GM11168 (cell line): Measurements from ENCODE around the gene ACTA2.

Experiments
- in situ Hi-C: fragments of 300-500 bp; cut with MboI; formaldehyde crosslinking; loops from one replicate; pipeline ENCODE4 v1.12.0; 2022; ENCODE audit warnings: low sequenced_read_pairs; ENCODE audit not compliant: unreplicated experiment

The ACTA2 gene

DNA sequence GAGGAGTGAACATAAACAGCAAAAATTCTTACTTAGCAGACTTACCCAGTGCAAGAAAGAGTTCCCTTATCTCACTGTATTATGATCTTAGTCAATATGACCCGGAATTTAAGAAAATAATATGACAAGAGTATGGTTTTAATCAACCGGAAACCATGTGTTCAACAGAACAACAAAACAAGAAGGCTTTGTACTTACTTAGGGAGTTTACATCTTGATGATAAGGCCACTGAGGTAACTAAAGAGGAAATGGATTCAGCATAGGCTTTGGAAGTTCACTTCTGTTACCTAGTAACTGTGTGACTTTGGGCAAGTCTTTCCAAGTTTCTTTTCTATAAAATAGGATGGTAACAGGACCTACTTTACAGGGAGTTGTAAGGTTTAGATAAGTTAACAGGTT is 30.6 kb upstream of the ACTA2 start:
- in situ Hi-C loops, result loop anchor here (5.0 kb wide), 1 partner anchor 46 kb away; no protein-coding TSS in a partner anchor

DNA sequence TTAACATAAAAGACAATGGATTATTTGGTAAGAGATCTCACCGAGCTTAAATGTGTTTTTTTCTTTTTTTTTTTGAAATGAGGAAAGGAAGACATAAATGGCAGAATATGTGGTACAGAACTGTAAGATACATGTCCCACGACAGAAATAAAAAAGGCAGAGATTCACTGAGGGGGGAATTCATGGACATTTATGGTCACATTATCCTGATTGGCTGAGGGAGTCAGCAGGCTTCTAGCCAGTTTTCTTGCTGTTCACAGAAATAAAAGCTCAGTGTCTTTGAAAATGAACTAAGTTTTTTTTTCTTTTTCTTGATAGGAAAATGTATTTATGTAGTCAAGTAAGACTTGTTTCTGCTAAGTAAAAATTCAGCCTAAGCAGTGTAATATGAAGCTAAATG is 29.8 kb upstream of the ACTA2 start:
- in situ Hi-C loops, result loop anchor here (5.0 kb wide), 1 partner anchor 45 kb away; no protein-coding TSS in a partner anchor

DNA sequence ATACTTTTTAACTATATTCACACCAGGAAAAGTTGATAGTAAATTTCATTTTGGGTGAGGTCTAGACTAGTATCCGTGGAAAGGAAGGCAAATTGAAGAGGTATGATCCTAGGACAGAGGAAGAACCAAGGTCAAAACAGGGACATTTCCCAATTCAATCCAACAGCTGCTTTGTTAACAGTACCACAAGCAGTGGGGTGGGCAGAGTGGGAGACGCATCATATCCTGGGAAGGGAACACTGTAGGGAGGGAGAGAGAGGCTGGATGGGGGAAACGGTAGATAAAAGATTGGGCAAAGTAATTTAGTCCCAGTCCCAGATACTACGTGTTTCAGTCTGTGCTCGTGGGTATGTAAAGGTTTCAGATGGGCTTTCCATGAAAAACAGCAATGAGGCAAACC is 28.9 kb upstream of the ACTA2 start:
- in situ Hi-C loops, result loop anchor here (5.0 kb wide), 1 partner anchor 44 kb away; no protein-coding TSS in a partner anchor

DNA sequence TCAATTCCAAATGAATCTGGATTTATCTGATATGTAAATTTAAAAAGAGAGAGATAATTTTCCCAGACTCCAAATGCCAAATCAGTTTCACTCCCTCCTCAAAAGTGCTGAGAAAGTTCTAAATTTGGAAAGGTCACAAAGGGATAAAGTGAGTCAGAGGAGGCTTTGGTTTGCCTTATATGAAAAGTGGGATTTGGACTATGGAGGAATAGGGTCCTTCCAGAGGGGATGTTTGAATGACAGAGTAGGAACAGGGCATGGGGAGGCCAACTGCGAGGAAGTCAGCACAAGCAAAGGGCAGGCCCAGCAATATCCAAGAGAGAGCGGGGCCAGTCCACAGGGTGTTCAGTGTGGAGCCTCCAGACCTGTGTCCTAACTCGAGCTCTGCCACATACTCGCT is 28.2 kb upstream of the ACTA2 start:
- in situ Hi-C loops, result loop anchor here (5.0 kb wide), 1 partner anchor 43 kb away; no protein-coding TSS in a partner anchor

DNA sequence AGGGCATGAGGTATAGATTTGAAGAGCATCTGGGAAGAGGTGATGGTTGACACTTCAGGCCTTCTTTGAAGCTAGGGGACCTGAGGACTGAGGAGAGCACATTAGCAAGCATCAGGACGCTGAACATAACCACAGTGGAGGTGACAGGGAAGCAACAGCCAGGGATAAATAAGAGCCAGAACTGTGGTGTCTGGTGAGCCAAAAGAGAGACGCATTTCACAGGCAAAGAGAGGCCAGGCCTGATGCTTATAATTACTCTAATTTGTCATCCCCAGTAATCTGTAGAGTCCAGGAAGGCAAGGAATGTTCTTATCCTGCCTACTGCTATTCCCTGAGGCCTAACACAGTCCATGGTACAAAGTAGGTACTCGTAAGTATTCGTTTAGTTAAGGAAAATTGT is 27.7 kb upstream of the ACTA2 start:
- in situ Hi-C loops, result loop anchor here (5.0 kb wide), 1 partner anchor 43 kb away; no protein-coding TSS in a partner anchor

DNA sequence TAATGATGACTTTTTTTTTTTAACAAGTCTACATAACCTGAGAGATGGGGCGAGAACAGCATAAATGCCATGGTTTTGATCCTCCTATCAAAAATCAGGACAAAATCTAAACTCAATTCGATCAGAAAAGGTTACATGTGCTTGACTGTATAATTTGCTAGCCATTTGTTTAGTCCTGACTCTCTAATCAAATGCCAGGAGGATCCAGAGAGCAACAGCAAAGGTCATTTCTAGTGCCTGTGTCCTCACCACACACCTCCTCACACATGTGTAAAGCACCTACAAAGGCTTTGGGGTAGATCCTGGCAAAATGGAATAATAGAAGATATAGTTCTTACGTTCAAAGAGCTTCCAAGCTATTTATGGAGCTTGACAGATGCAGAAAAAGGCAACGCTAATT is 27.0 kb upstream of the ACTA2 start:
- in situ Hi-C loops, result loop anchor here (5.0 kb wide), 1 partner anchor 42 kb away; no protein-coding TSS in a partner anchor

DNA sequence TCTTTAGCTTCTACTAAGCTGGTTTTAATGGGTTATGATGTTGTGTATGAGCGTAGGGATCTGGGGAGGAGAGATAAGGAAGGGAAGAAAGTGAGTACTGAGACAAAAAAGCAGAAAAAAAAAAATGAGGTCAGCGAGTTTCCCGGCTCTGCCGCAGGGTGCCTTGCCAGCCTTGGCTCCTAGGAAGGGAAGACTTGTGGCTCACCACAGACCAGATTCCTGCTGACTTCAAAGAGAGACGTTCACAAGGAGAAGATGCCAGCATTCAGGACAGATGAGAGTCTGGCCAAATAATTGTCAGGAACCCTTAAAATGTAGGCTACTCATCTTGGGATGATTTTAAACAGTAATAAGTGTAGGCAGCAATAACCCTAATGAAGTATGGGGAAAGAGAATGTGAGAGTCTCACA is 26.6 kb upstream of the ACTA2 start:
- in situ Hi-C loops, result no loop called here

DNA sequence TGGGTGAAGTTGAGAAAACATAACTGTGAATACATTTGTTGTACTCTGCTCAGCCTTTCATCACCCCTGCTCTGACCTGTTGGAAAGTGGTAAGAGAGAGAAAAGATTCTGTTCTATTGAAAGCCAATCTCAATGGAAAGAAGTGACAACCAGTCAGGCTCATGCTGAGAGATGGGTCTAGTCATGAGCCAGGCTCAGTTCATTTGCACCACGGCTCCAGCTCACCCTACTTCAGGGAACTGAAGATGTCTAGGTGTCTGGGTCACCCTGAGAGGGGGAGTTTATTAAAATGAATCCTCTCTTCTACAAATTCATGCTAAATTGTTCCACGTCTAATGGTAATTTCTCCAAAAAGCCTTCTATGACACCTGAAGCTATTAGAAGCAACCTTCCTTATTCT is 25.9 kb upstream of the ACTA2 start:
- in situ Hi-C loops, result no loop called here

DNA sequence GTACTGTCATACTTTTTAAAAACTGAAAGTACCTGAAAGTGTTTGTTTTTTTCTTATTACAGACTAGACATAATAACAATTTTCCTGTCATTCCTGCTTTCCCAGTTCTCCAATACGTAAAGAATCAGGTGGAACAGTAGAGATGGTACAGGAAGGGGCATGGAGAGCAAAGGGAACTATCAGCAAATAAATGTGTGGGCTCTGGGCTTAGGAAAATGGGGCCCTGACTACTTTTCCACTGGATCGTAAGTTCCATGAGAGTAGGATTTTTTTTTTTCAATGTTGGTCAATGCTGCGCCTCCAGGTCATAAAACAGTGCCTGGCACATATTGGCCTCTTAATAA is 22.8 kb upstream of the ACTA2 start:
- in situ Hi-C loops, result no loop called here

DNA sequence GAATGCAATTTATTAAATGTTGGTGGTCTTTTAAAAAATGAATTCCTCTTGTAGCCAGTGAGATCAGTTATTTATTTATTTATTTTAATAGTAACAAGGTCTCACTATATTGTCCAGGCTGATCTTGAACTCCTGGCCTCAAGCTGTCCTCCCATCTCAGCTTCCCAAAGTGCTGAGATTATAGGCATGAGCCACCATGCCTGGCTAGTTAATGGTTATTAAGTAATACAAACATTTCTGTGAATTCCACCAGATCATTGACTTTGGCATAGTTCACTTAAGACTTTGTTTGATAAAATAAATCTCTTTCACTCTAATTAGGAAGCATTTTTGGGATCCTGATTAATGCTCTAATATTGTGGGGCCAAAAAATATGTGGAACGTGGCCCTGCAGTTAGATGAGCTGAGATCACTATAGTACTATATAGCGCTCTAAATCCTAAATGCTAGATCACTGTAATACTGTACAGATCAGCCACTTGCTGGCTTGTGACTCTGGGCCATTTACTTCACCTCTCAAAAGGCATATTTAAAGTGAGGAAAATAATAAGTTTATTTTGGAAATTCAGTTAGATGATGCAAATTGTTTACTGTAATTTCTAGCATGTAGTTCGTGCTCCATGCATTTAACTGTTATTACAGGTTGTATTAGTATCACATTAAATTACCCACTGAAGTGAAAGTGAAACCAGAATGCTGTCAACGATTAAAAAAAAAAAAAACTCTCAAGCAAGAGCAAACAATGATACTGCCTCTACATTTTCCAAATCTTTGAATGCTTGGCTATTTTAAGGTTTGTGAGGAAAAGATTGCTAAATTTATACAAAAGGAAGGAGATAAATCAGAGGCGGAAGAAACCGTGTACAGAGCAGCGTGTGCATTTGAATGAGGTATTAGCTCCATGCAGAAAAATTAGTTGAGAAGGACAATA is 22.1 kb upstream of the ACTA2 start:
- in situ Hi-C loops, result no loop called here

DNA sequence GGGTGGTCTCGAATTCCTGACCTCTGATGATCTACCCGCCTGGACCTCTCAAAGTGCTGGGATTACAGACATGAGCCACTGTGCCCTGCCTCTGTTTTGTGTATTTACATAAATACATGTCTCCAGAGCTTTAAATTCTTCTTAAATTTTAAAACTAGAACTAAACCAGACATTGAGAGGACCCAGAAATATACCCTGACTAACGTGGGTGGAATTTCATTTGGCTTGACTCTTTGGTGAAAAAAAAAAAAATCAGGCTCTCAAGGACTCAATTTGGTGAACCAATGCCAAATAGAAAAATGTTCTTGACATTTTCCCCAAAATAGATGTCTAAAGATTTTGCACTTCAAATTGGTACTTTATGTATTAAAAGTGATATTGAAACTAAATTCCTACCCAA is 21.4 kb upstream of the ACTA2 start:
- in situ Hi-C loops, result no loop called here

DNA sequence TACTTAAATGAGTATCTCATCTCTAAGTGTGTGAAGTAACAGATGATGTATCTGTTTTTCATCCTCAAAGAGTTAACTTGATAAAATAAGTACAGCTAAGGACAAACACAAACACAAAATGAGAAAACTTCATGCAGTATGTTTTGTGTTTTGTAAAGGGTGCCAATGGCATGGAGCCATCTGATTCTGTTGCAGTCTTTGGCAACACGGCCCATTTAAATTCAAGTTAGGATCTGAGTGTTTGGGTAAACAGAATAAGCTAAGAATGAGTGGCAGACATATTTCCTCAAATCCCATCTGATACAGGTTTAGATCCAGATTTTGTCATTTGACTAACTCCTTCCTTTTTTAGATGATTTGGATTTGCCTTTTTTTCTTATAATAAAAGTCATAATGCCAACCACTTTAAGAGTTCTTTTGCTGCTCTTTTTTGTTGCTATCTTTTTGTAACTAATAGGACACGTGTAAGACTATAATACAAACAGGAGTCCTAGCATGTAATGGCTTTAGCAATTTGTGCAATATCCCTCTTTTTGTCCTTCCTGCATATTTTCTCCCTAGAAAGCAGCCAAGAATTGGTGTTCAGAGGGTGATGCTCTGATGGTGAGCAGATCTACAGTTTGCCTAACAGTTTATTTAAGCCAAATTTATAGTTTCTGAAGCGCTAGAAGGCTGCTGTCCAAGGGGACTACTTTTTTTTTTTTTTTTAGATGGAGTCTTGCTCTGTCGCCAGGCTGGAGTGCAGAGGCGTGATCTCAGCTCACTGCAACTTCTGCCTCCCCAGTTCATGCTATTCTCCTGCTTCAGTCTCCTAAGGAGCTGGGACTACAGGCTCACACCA is 18.9 kb upstream of the ACTA2 start:
- in situ Hi-C loops, result no loop called here

DNA sequence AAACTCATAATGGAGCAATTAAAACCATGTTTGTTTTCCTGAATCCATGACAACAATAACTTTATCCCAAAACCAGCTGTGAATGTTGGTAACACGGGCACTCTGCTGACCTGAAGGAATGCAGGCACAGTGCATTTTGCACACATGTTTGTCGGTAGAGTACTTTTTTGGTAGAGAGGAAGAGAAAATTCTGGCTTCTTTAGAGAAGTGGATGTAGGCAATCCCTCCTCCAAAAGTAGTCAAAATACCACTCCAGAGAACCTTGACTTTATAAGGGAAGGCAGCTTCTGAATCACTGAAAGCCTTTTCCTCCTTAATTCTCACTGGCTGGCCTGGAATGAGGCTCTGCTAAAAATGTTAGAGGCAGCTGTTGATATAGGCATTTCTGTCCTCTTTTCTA is 15.8 kb upstream of the ACTA2 start:
- in situ Hi-C loops, result no loop called here

DNA sequence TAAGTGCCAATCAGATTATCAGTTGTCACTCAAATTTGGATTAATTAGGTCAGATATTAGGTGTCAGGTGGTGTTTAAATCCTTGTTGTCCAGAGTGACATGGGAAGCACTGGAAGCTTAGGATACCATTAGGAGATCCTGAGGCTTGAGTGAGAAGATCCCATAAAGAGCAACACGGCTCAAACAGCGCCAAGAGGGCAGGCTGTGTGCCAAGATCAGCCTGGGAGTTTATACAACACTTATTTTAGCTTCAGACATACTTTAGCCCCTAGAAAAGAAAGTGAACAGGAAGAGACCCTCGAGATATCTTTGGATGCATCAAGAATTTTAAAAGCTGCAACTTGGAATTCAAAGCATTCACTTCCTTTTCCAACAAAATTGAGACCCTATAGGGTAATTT is 14.2 kb upstream of the ACTA2 start:
- in situ Hi-C loops, result no loop called here

DNA sequence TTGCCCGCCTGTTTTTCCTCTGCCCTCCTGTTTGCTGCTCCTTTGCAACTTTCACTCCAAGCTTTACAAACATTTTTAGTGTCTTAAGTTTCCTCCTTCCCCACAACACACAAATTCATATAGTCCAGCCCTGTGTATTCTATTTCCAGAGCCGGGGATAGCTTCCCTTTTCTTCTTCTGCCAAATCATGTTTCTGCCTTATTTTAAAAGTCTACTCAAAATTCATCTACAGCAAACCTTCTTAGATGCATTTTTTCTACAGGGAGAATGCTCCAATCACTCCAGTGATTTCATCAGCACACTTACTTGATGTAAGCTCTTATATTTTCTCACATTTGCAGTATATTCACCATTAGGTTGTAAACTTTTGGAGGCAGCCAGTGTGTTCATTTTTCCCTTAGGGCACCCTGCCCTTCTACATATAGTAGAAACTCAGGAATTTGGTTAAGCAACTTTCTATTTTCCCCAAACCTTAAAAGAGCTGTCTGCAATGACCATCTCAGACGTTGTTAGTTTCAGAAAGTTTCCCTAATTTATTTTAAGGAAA is 12.4 kb upstream of the ACTA2 start:
- in situ Hi-C loops, result no loop called here

DNA sequence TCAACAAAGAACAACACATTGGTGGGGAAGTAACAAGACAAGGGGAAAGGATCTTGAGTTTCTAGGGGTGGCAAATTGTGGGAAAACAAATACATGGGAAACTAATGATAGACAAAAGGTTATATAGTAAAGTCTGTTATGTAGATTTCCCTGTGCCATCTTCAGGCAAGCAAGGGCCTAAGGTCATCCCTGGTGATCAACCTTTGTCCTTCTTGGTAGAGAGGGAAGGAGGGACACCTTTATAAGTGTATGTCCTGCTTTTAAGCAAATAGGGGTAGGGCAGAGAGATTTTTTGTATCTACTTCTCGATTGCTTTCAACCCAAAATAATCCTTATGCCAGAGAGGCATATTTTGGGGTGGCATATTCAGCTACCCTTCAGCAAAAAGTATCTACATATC is 11.8 kb upstream of the ACTA2 start:
- in situ Hi-C loops, result no loop called here

DNA sequence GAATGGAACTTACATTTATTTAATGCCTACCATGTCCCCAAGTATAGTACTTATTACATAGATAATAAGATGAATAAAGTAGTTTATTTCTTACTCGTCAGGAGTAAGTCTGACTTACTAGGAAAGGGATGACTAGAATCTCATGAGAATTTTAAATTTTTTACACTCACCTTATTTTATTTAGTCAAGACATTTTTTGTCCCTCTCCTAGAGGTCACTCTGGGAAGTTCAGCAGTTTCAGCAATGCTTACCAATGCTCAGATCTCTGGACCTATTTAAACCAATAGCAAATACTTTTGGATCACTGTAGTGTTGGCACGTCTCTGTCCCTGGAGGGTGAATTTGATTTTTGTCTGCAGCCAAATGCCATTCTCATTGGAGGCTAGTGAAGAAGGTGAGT is 10.7 kb upstream of the ACTA2 start:
- in situ Hi-C loops, result no loop called here

DNA sequence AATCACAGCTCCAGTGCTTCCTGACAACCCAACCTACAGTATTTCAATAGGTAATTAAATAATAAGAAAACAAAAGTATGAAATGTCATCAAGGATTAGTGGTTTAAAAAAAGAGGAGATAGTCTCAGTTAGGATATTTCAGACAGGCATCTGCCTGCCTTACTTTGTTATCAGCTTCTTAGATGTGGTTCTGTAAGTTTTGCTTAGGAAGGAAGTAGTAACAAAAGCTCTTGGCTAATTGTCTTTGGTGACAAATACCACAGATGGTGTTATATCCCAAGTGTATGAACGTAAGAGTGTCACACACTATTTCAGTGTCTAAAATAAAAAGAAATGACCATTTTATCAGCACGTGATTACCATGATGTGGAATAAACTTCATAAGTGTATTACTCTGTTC is 9.8 kb upstream of the ACTA2 start:
- in situ Hi-C loops, result no loop called here

DNA sequence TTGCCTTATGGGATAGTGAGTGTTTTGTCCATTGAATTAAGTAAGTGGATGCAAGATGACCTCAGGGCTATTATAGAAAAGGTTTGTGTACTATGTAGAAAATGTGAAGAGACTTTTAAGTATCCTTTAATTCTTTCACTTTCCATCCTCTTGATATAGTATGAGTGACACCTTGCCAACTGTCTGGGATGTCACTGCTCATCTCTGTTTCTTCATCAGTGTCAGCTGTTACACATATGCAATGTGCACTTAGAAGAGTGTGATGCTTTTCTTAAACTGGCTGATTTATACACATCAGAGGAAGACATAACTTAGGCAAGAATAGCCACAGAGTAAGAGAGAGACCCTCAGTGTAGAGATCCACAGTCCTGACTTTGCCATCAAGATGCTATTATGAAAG is 8.7 kb upstream of the ACTA2 start:
- in situ Hi-C loops, result no loop called here

DNA sequence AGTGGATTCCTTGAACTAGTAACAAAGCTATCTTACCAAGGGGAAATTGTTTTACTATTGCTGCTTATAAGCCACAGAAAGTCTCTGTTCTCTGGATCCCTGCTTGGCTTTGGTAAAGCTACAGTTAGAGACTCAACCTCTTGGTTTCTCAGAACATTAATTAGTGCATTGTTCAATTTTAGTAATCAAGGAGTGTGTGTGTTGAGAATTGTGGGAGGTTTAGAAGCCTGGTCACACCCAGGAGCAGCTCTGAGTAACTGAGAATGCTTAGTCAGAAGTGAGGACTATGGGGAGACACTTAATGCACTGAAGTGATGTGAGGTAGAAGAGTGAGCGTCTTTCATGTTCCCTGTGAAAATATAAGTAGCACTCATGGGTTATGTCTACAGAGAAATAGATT is 8.2 kb upstream of the ACTA2 start:
- in situ Hi-C loops, result no loop called here

DNA sequence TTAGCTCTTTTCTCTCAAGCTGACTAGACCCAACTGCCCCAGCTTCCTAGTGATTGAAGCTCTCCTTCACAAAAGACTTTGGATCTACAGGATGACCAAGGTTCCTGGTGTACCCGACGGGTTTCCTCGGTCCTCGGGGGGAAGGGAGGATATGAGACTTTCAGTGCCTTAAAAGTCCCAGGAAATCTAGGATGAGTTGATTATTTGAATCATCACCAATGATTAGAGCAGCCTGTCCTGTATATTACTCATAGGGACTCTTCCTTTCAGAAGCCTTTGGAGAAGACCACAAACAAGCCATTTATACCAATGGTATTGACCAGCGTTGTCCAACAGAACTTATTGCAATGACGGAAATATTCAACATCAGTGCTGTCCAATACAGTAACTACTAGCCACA is 6.1 kb upstream of the ACTA2 start:
- in situ Hi-C loops, result no loop called here
